ENCODE data around the gene LSM14B. TPM values are rescaled to one million over a fixed set of nuclear protein-coding genes. Genes with fewer than 3 reads are reported as not detected.

The LSM14B gene
- total RNA-seq, 1 experiment from 2014 or later, result 51.8 TPM

DNA sequence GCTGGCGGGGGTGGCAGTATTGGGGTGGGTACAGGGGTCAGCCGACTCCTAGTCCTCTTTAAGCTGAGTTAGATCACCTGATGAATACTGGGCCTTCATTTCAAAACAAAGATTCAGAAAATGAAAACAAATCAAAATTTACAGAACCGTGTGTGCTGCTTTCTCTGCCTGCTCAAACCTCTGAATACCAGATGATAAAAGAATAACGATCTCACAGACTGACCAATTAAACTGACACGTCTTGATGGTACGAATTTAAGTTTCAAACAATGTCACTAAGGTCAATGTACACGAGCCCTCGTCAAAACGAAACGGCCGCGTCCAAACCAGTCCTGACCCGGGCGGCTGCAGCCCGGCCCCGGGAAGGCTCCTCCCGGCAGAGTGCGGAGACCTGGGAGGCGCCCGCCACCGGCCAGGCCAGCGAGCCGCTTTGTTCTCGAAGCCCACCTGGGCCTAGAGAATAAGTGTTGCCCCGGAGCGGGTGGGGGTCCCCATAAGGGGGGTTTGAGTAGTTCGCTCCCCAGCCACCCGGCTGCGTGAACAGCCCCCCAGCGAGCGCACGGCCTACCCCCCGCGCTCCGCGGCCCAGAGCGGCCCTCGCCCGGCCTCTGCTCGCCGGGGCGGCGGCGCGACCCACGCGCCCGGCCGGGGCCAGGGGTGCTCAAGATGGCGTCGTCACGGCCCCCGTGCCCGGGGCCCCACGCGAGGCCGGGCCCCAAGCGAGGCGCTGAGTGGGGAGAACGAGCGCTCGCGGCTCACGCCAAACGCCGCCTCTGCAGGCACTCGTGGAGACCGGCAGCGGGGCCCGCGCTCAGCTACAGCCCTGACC, 20.2 kb downstream of the LSM14B start:
- H3K9ac ChIP-seq (ENCODE audit: low read length), result peak overlapping the region; percentile 91
- BruUV-seq (replicated peaks), result no TSS peak
- intact Hi-C loops (cut with micrococcal nuclease), result no loop called here
- DNase-seq (no peak), ATAC-seq (peak; percentile 8)
- H3K27me3 ChIP-seq (ENCODE audit: low read length), result no peaks in the 10 kb centered on the region
- H3K79me2 ChIP-seq (ENCODE audit: low read length), result peaks cover 77% of the 10 kb centered on the region
- TF ChIP-seq, protein P1, sequence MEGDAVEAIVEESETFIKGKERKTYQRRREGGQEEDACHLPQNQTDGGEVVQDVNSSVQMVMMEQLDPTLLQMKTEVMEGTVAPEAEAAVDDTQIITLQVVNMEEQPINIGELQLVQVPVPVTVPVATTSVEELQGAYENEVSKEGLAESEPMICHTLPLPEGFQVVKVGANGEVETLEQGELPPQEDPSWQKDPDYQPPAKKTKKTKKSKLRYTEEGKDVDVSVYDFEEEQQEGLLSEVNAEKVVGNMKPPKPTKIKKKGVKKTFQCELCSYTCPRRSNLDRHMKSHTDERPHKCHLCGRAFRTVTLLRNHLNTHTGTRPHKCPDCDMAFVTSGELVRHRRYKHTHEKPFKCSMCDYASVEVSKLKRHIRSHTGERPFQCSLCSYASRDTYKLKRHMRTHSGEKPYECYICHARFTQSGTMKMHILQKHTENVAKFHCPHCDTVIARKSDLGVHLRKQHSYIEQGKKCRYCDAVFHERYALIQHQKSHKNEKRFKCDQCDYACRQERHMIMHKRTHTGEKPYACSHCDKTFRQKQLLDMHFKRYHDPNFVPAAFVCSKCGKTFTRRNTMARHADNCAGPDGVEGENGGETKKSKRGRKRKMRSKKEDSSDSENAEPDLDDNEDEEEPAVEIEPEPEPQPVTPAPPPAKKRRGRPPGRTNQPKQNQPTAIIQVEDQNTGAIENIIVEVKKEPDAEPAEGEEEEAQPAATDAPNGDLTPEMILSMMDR (conservative IDR thresholded peaks at IDR 0.05; ENCODE audit: low read depth, low read length), result no peak
- TF ChIP-seq EZH2phosphoT487 (IDR thresholded peaks at IDR 0.05; ENCODE audit: borderline replicate concordance, low read length) (no peak), EZH2 (IDR thresholded peaks at IDR 0.05; ENCODE audit: low read length, unreplicated experiment) (no peak)
- peaks cover 64% of the 10 kb centered on the region for H4K20me1 ChIP-seq (ENCODE audit: low read length)
- H3K9me2 ChIP-seq (replicated peaks; ENCODE audit: low read length), result no peaks in the 10 kb centered on the region
- no peak overlapping the region for H3K27ac ChIP-seq (ENCODE audit: low read length)
- peaks cover 38% of the 10 kb centered on the region for H3K36me3 ChIP-seq (ENCODE audit: low read depth, low read length)
- peaks cover 24% of the 10 kb centered on the region for H3K4me1 ChIP-seq (ENCODE audit: insufficient read depth, low read length)
- H3K9me3 ChIP-seq (ENCODE audit: low read length), result no peaks in the 10 kb centered on the region
- no peaks in the 10 kb centered on the region for H3F3A ChIP-seq (ENCODE audit: low read length, unreplicated experiment)
- no peak overlapping the region for H2AFZ ChIP-seq (ENCODE audit: low read length)
- ChIA-PET POLR2A (ENCODE audit: unreplicated experiment) (no interaction called here), CTCF (interaction anchor here (0.6 to 1.2 kb wide), 3 partner anchors 18 to 131 kb away, joined by 3 to 5 read pairs (median 4); no protein-coding TSS in a partner anchor)
- H3K4me2 ChIP-seq (ENCODE audit: low read length), result peak overlapping the region; percentile 92
- H3K4me3 ChIP-seq (ENCODE audit: low read length), result peak overlapping the region; percentile 85

DNA sequence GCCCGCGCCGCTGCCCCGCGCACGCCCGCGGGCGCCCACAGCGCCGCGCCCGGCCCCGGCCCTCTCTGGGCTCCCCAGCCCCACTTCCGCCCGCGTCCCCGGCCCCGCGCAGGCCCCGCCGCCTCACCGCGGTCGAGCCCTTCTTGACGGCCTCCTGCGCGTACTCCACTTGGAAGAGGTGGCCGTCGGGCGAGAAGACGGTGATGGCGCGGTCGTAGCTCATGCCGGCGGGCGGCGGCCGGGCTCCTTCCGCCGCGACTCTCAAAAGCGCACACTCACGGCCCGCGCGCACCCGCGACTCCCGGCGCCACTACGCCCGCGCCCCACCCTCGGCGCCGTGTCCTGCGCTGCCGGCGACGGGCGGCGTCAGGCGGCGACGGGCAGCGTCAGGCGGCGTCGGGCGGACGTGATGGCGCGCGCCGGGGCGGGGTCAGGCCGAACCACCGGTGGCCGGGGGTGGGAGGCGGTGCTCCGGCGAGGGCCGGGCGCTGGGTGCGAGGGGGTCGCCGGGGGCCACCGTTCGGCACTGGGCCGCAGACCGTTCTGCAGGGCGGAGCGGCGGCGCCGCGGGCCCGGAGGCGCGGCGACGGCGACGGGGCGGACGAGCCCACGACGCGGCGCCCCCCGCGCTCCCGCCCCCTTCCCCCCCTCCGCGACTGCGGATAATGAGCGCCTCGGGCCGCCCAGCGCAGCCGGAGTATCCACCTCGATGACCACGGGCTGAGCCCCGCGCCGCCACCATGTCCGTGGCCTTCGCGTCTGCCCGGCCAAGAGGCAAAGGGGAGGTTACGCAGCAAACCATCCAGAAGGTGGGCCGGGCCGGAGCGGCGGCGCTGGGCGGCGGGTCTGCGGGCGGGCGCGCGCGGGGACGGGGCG, 21.0 kb downstream of the LSM14B start, which contains the start of the genes PSMA7 and SS18L1:
TSS of gene PSMA7 (minus strand) at position 314 of the 876 bp plus-strand sequence. CDS start at position 223, 91 bp downstream.
TSS of gene SS18L1 (plus strand) at position 689 of the 876 bp plus-strand sequence. CDS start at position 741, 52 bp downstream.
- Histone ChIP-seq H3K9me3 (ENCODE audit: low read length) (no peaks in the 10 kb centered on the region), H2AFZ (ENCODE audit: low read length) (peak within 1 kb of the TSS; percentile 30; the same call in 1 of the 2 replicates), H3K27ac (ENCODE audit: low read length) (no peak within 1 kb of the TSS), H3K4me3 (ENCODE audit: low read length) (peak within 1 kb of the TSS; percentile 85), H3K36me3 (ENCODE audit: low read depth, low read length) (peaks cover 29% of the 10 kb centered on the region), H3K79me2 (ENCODE audit: low read length) (peaks cover 85% of the 10 kb centered on the region), H3F3A (ENCODE audit: low read length, unreplicated experiment) (no peaks in the 10 kb centered on the region), H3K27me3 (ENCODE audit: low read length) (no peaks in the 10 kb centered on the region), H3K4me1 (ENCODE audit: insufficient read depth, low read length) (peaks cover 24% of the 10 kb centered on the region), H3K4me2 (ENCODE audit: low read length) (peak within 1 kb of the TSS; percentile 92), H3K9ac (ENCODE audit: low read length) (peak within 1 kb of the TSS; percentile 91), H3K9me2 (replicated peaks; ENCODE audit: low read length) (no peaks in the 10 kb centered on the region), H4K20me1 (ENCODE audit: low read length) (peaks cover 65% of the 10 kb centered on the region)
- TF ChIP-seq, protein P1 (conservative IDR thresholded peaks at IDR 0.05; ENCODE audit: low read depth, low read length), result no peak
- TF ChIP-seq EZH2phosphoT487 (IDR thresholded peaks at IDR 0.05; ENCODE audit: borderline replicate concordance, low read length) (0 out of 2 replicates have a peak, but pooled peaks have one; percentile 55), EZH2 (IDR thresholded peaks at IDR 0.05; ENCODE audit: low read length, unreplicated experiment) (no peak)
- peak; percentile 89 for DNase-seq
- ATAC-seq, result peak; percentile 80
- no TSS peak for BruUV-seq (replicated peaks)
- ChIA-PET CTCF (interaction anchor here (1.2 kb wide), 1 partner anchor 132 kb away, joined by 5 read pairs; no protein-coding TSS in a partner anchor), POLR2A (ENCODE audit: unreplicated experiment) (no interaction called here)
- intact Hi-C loops (cut with micrococcal nuclease), result no loop called here
